ENCODE measurements around the gene ECE1.
"Not testable (repeated sequence)": the region's sequence is repeated elsewhere in the genome, so short reads cannot be mapped to it uniquely, and the experiment has no call there.

ECE1 gene

DNA sequence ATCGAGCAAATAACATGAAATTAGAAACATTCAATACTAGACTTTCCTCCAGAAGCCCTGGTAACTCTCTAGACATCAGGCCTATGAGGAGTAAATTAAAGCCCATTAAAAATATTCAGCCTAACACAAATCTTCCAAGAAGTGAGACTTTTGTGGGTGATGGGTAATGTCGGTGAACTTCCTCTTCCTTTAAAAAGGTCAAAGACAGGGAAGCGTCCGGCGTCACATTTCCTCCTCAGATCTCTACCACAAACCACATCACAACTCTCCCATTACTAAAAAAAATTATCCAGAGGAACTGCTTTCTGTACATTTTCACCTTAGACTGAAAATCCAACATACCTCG is 115.0 kb downstream of the ECE1 start:
- DNase-seq = no peak

GRCh38 chr1:21174654-21175323 is 115.5 kb downstream of the ECE1 start:
- no peak for DNase-seq

DNA sequence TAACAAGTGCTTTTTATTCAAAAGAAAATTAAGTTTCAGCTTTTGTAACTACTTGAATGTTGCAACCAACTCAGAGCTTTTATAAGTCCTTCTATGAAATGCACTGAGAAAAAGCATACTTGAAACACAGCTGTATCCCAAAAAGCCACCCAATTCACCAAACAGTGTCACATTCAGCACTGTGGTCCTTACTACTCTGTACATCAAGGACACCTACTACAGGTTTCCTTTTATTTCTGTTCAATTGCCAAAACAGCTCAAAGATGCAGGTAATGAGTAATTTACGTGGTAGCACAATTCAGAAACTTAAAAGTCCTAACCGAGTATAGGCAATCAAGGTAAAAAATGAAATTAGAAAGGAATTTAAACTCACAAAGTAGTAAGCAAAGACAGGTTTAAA is 116.0 kb downstream of the ECE1 start:
- no peak for DNase-seq

- not testable (repeated sequence) for DNase-seq
Measured at GRCh38 chr1:21173096-21173495, 117.2 kb downstream of the ECE1 start.

GRCh38 chr1:21170837-21171236 is 119.4 kb downstream of the ECE1 start:
- DNase-seq = not testable (repeated sequence)

DNA sequence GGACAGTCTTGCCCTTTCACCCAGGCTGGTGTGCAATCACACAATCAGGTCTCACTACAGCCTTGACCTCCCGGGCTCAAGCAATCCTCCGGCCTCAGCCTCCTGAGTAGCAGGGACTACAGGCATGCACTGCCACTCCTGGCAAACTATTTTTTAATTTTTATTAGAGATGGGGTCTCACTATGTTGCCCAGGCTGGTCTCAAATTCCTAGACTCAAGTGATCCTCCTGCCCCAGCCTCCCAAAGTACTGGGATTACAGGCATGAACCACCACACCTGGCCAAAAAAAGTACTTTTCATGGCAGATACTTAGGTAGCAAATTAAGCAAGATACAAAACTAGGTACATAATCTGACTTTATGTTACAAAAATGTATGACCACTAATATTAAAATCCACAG is 121.8 kb downstream of the ECE1 start:
- DNase-seq = no peak

Measured in NCI-H2029 (cell line).